ENCODE data around the gene CPNE6. TPM values are rescaled to one million over a fixed set of nuclear protein-coding genes. Genes with fewer than 3 reads are reported as not detected.

The CPNE6 gene
- total RNA-seq, 1 experiment from 2014 or later: not detected

- H3K36me3 ChIP-seq (ENCODE audit: control insufficient read depth in 1 of 2, insufficient read depth in 2 of 2, low read length in 2 of 2): no peaks in the 10 kb centered on the region
- no peaks in the 10 kb centered on the region for H4K20me1 ChIP-seq (ENCODE audit: insufficient read depth)
- no peaks in the 10 kb centered on the region for H3K9me2 ChIP-seq (ENCODE audit: insufficient read depth)
- no peak overlapping the region for H3K4me3 ChIP-seq (replicated peaks in 1 of 2; ENCODE audit: low read depth in 1 of 2, low read length in 2 of 2)
- no peak overlapping the region for H3K4me2 ChIP-seq (ENCODE audit: low read length)
- no peak overlapping the region for H3K9ac ChIP-seq (ENCODE audit: low read length)
- RAD21 ChIA-PET (ENCODE audit: low non-redundant PET in 1 of 2, low total read pairs in 2 of 2, uncharacterized antibody in 2 of 2, unreplicated experiment in 2 of 2): no interaction called here
- TF ChIP-seq EZH2phosphoT487 (IDR thresholded peaks at IDR 0.05; ENCODE audit: borderline replicate concordance): no peak
- TF ChIP-seq REST (IDR thresholded peaks at IDR 0.05; ENCODE audit: low read depth): no peak
- TF ChIP-seq ELF1 (IDR thresholded peaks at IDR 0.05; ENCODE audit: borderline replicate concordance, low read depth): no peak
- no peak for TF ChIP-seq CEBPB (IDR thresholded peaks at IDR 0.05; ENCODE audit: low read depth)
- no peak for TF ChIP-seq ZNF274 (IDR thresholded peaks at IDR 0.05; ENCODE audit: low read depth, low read length)
- TF ChIP-seq ATF3 (IDR thresholded peaks at IDR 0.05): no peak
- TF ChIP-seq POLR2A (IDR thresholded peaks at IDR 0.05; ENCODE audit: borderline replicate concordance, extremely low read depth, insufficient read depth, insufficient read length): no peak
- TF ChIP-seq CBX3 (IDR thresholded peaks at IDR 0.05; ENCODE audit: low read depth): no peak
- TF ChIP-seq ZFX (IDR thresholded peaks at IDR 0.05): no peak
- TF ChIP-seq CTCF (IDR thresholded peaks at IDR 0.05 in 2 of 3, conservative IDR thresholded peaks at IDR 0.05 in 1 of 3; ENCODE audit: borderline replicate concordance in 1 of 3, insufficient read depth in 1 of 3, low read depth in 2 of 3, low read length in 2 of 3): no peak
- TF ChIP-seq SP1 (IDR thresholded peaks at IDR 0.05; ENCODE audit: low read depth): no peak
- no peak for TF ChIP-seq RAD21 (IDR thresholded peaks at IDR 0.05; ENCODE audit: low read depth)
- TF ChIP-seq SRF (IDR thresholded peaks at IDR 0.05; ENCODE audit: low read depth): no peak
- no peak for TF ChIP-seq EZH2 (IDR thresholded peaks at IDR 0.05)
- no peak for TF ChIP-seq JUND (IDR thresholded peaks at IDR 0.05)
- no peak for TF ChIP-seq SIN3A (IDR thresholded peaks at IDR 0.05; ENCODE audit: low read depth)
- no peaks in the 10 kb centered on the region for H3K79me2 ChIP-seq (ENCODE audit: insufficient read depth, low read length)
- no peak for ATAC-seq
- no TSS peak for BruUV-seq (replicated peaks)
- intact Hi-C loops (cut with micrococcal nuclease): no loop called here
- H3K9me3 ChIP-seq (ENCODE audit: control insufficient read depth in 1 of 2, insufficient read depth in 1 of 2, low read depth in 1 of 2, low read length in 2 of 2): no peaks in the 10 kb centered on the region
- no peak for DNase-seq (ENCODE audit: low read depth, low spot score)
- CTCF ChIA-PET: interaction anchor here (1.8 kb wide), 1 partner anchor 39 kb away, joined by 4 read pairs; no protein-coding TSS in a partner anchor
- no peak overlapping the region for H2AFZ ChIP-seq (ENCODE audit: low read depth, low read length, poor library complexity, severe bottlenecking)
- H3K27ac ChIP-seq (ENCODE audit: low read depth, low read length): no peak overlapping the region
- peaks cover 7% of the 10 kb centered on the region; the same call in 1 of the 2 replicates for H3K27me3 ChIP-seq (ENCODE audit: insufficient read depth, low read length)
- no peaks in the 10 kb centered on the region for H3K4me1 ChIP-seq (ENCODE audit: control insufficient read depth in 1 of 2, insufficient read depth in 2 of 2, low read length in 2 of 2)
- POLR2A ChIA-PET: no interaction called here
These were observed 2.0 kb upstream of the CPNE6 start for GRCh38 chr14:24069411-24069735.

Data from HCT116 (cell line).